SK-N-SH (cell line): ENCODE results near the gene TLX2. TPM values are rescaled to one million over a fixed set of nuclear protein-coding genes. Genes with fewer than 3 reads are reported as not detected.

Source experiments
- CTCF ChIA-PET: fragments of 300-600, 350-600 bp; formaldehyde crosslinking; extraction: SDS; loops from one replicate; lab custom pipeline; 2021; lab: Yijun Ruan, JAX
- POLR2A ChIA-PET: fragments of 350-600 bp; sonication (Branson Sonifier 250); formaldehyde crosslinking; extraction: SDS; loops from one replicate; lab custom pipeline; 2020; ENCODE audit warnings: antibody characterized with exemption, inconsistent platforms; lab: Yijun Ruan, JAX
- DNase-seq: peaks from one replicate; pipeline ENCODE4 v3.0.0; 2012
- H2AFZ ChIP-seq: fragments of 200-600 bp; sonication (generic); 2 replicates; pipeline ENCODE4 v1.8.1; 2016; ENCODE audit warnings: antibody characterized with exemption, mild to moderate bottlenecking, low read depth
- H3F3A ChIP-seq: fragments of 200-600 bp; sonication (generic); replicated peaks from 2 replicates; pipeline ENCODE3; 2016; ENCODE audit warnings: antibody characterized with exemption, mild to moderate bottlenecking; ENCODE audit not compliant: insufficient read depth
- H3K27ac ChIP-seq, 2 experiments: fragments of 200-500 bp in 1 of 2; fragments of 200-600 bp in 1 of 2; sonication (Bioruptor generic) in 1 of 2; sonication (generic), shearing (Covaris generic) in 1 of 2; 2 replicates each; pipeline versions ENCODE4 v1.5.1 to v1.6.1; 2014 to 2016; ENCODE audit warnings: low read depth in 2 of 2, inconsistent platforms in 1 of 2, low read length in 1 of 2, mild to moderate bottlenecking in 1 of 2, mixed read lengths in 1 of 2
- H3K27me3 ChIP-seq: fragments of 200-600 bp; sonication (generic), shearing (Covaris generic); 2 replicates; pipeline ENCODE4 v1.6.1; 2016; ENCODE audit warnings: mixed run types; ENCODE audit not compliant: insufficient read depth
- H3K36me3 ChIP-seq, 2 experiments: fragments of 200-500 bp in 1 of 2; fragments of 200-600 bp in 1 of 2; sonication (Bioruptor generic) in 1 of 2; sonication (generic) in 1 of 2; replicated peaks in 1 of 2; 2 replicates each; pipeline versions ENCODE3 to v1.5.1; 2014 to 2016; ENCODE audit warnings: low read length in 1 of 2, mild to moderate bottlenecking in 1 of 2; ENCODE audit not compliant: insufficient read depth in 2 of 2, control insufficient read depth in 1 of 2
- H3K4me1 ChIP-seq, 2 experiments: fragments of 200-500 bp in 1 of 2; fragments of 200-600 bp in 1 of 2; sonication (Bioruptor generic) in 1 of 2; sonication (generic), shearing (Covaris generic) in 1 of 2; 2 replicates each; pipeline versions ENCODE4 v1.5.1 to v1.6.1; 2014 to 2016; ENCODE audit warnings: low read depth in 1 of 2, low read length in 1 of 2, mixed run types in 1 of 2; ENCODE audit not compliant: insufficient read depth in 2 of 2, control insufficient read depth in 1 of 2
- H3K4me2 ChIP-seq: fragments of 200-600 bp; sonication (generic), shearing (Covaris generic); 2 replicates; pipeline ENCODE4 v1.6.1; 2017; ENCODE audit warnings: mixed run types
- H3K4me3 ChIP-seq, 2 experiments: fragments of 200-500 bp in 1 of 2; fragments of 200-600 bp in 1 of 2; sonication (Bioruptor generic) in 1 of 2; sonication (generic), shearing (Covaris generic) in 1 of 2; 2 replicates each; pipeline versions ENCODE4 v1.5.1 to v1.8.1; 2014 to 2016; ENCODE audit warnings: low read depth in 2 of 2, inconsistent platforms in 1 of 2, low read length in 1 of 2, mild to moderate bottlenecking in 1 of 2, mixed read lengths in 1 of 2, moderate library complexity in 1 of 2
- H3K79me2 ChIP-seq: fragments of 200-600 bp; sonication (generic); 2 replicates; pipeline ENCODE4 v1.8.1; 2017; ENCODE audit warnings: mild to moderate bottlenecking; ENCODE audit not compliant: insufficient read depth
- H3K9ac ChIP-seq: fragments of 200-600 bp; sonication (generic); 2 replicates; pipeline ENCODE4 v1.6.1; 2017; ENCODE audit warnings: mixed run types
- H3K9me2 ChIP-seq: fragments of 200-600 bp; sonication (generic); 2 replicates; pipeline ENCODE4 v1.6.1; 2017; ENCODE audit warnings: mixed run types
- H3K9me3 ChIP-seq: fragments of 200-600 bp; sonication (generic); 2 replicates; pipeline ENCODE4 v1.6.1; 2017; ENCODE audit warnings: mixed run types, mild to moderate bottlenecking, moderate library complexity
- H4K20me1 ChIP-seq: fragments of 200-600 bp; sonication (generic); 2 replicates; pipeline ENCODE4 v1.6.1; 2017; ENCODE audit warnings: mild to moderate bottlenecking, mixed run types; ENCODE audit not compliant: insufficient read depth
- CHD2 ChIP-seq: fragments of 150-350 bp; IDR thresholded peaks from 2 replicates; pipeline ENCODE4 v1.6.1; 2018; ENCODE audit warnings: low read length; ENCODE audit not compliant: partially characterized antibody
- FOSL2 ChIP-seq: IDR thresholded peaks from 2 replicates; pipeline ENCODE4 v1.4.0; 2012; ENCODE audit warnings: low read depth, mild to moderate bottlenecking, moderate library complexity, borderline replicate concordance
- FOXJ3 ChIP-seq: sonication (generic); formaldehyde crosslinking; IDR thresholded peaks from 2 replicates; pipeline ENCODE4 v1.5.1; 2020; ENCODE audit warnings: mild to moderate bottlenecking, missing genetic modification reagents
- FOXM1 ChIP-seq: IDR thresholded peaks from 2 replicates; pipeline ENCODE4 v1.4.0; 2012; ENCODE audit warnings: low read depth, mild to moderate bottlenecking
- GABPA ChIP-seq: IDR thresholded peaks from 2 replicates; pipeline ENCODE4 v1.4.0; 2012; ENCODE audit warnings: low read depth, mild to moderate bottlenecking
- MEF2A ChIP-seq: IDR thresholded peaks from 2 replicates; pipeline ENCODE4 v1.4.0; 2012; ENCODE audit warnings: low read depth, borderline replicate concordance
- NFIC ChIP-seq: IDR thresholded peaks from 2 replicates; pipeline ENCODE4 v1.4.0; 2012; ENCODE audit warnings: borderline replicate concordance
- POLR2AphosphoS5 ChIP-seq: IDR thresholded peaks from 2 replicates; pipeline ENCODE4 v1.6.1; 2012; ENCODE audit warnings: low read depth, low read length
- RAD21 ChIP-seq: IDR thresholded peaks from 2 replicates; pipeline ENCODE4 v1.6.1; 2012; ENCODE audit warnings: mild to moderate bottlenecking, low read length
- TAF1 ChIP-seq: IDR thresholded peaks from 2 replicates; pipeline ENCODE4 v1.6.1; 2012; ENCODE audit warnings: low read depth, mild to moderate bottlenecking, low read length, moderate library complexity, borderline replicate concordance
- TEAD4 ChIP-seq: IDR thresholded peaks from 2 replicates; pipeline ENCODE4 v1.4.0; 2012; ENCODE audit warnings: mild to moderate bottlenecking, borderline replicate concordance; ENCODE audit not compliant: insufficient read depth
- YY1 ChIP-seq: IDR thresholded peaks from 2 replicates; pipeline ENCODE4 v1.4.0; 2012; ENCODE audit warnings: low read depth, mild to moderate bottlenecking
- WGBS: methylation state at CpG from one replicate; pipeline ENCODE4 v1.1.6; 2017; ENCODE audit warnings: low lambda C conversion rate; 5-methylcytosine and 5-hydroxymethylcytosine counted together
- polyA plus RNA-seq, 3 experiments: library from polyadenylated mRNA; depleted of rRNA; stranded (reverse); fragments of >200 nt; gene quantifications; 2 replicates each; pipeline ENCODE4 v1.2.3, GENCODE V29; 2012
- TF ChIP-seq, protein P1 (sequence below): fragments of 150-350 bp; IDR thresholded peaks from 2 replicates; pipeline ENCODE4 v1.6.1; 2017; ENCODE audit warnings: antibody characterized with exemption, low read length, low read depth, borderline replicate concordance
- TF ChIP-seq, protein P2 (sequence below): fragments of 150-350 bp; IDR thresholded peaks from 2 replicates; pipeline ENCODE4 v1.6.1; 2016; ENCODE audit warnings: mild to moderate bottlenecking, low read depth, low read length
- TF ChIP-seq, protein P3 (sequence below): IDR thresholded peaks from 2 replicates; pipeline ENCODE4 v1.6.1; 2012; ENCODE audit warnings: mild to moderate bottlenecking, low read depth, low read length, moderate library complexity
- TF ChIP-seq, protein P4 (sequence below): IDR thresholded peaks from 2 replicates; pipeline ENCODE4 v1.4.0; 2012; ENCODE audit warnings: low read depth

Gene TLX2
- polyA plus RNA-seq, 1 of the 3 experiments (the other 2 are of a cell fraction): 24.5 TPM

DNA sequence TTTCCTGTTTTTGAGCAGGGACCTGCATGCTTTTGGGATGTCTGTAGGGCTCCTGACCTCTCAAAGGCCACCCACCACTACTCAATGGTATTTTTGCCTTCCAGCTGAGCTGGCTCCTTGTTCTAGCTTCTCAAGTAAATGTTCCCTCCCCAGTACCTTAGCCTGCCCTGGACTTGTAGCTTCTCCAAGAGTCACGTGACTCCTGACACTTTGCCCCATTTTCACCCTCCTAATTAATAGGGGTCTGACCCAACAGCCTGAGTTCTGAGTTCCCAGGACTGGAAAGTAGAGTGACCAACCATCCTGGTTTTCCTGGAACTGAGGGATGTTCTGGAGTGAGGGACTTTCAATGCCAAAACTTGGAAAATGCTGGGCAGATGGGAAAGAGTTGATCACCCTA lies 18.8 kb upstream of the TLX2 start (continued):
- TF ChIP-seq, protein P1, sequence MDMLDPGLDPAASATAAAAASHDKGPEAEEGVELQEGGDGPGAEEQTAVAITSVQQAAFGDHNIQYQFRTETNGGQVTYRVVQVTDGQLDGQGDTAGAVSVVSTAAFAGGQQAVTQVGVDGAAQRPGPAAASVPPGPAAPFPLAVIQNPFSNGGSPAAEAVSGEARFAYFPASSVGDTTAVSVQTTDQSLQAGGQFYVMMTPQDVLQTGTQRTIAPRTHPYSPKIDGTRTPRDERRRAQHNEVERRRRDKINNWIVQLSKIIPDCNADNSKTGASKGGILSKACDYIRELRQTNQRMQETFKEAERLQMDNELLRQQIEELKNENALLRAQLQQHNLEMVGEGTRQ: no peak
- TF ChIP-seq TAF1 (no peak), RAD21 (no peak), MEF2A (no peak), POLR2AphosphoS5 (no peak), CHD2 (no peak), YY1 (no peak)
- TF ChIP-seq, protein P2, sequence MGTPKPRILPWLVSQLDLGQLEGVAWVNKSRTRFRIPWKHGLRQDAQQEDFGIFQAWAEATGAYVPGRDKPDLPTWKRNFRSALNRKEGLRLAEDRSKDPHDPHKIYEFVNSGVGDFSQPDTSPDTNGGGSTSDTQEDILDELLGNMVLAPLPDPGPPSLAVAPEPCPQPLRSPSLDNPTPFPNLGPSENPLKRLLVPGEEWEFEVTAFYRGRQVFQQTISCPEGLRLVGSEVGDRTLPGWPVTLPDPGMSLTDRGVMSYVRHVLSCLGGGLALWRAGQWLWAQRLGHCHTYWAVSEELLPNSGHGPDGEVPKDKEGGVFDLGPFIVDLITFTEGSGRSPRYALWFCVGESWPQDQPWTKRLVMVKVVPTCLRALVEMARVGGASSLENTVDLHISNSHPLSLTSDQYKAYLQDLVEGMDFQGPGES: no peak

DNA sequence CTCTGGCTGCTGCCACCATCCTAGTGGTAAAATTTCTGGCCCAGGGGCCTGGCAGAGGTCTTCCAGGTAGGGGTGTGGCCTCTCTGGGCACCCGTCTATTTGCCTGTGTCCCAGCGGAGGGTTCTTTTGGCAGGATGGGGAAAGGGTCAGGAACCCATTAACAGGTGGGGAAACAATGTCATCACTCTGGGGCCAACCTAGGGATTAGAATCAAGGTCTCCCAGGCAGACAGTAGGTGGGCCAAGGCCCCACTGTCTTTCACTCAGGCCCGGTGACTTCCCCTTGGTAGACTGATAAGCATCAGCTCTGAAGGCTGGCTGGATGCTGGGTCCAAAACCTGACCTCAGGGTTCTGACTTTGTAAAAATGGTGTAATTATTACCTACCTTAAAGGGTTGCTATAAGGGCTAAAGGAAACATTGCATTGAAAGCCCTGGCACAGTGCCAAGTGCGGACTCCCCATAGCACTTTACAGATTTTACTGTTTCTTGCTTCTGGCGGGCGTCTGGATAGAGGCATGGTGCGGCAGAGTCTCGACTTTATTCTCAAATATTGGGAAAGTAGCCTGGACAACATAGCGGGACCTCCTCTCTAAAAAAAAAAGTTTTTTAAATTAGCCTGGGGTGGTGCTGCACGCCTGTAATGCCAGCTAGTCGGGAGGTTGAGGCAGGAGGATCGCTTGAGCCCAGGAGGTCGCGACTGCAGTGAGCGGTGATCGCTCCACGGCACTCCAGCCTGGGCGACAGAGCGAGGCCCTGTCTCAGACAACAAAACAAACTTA lies 17.1 kb upstream of the TLX2 start:
- H3F3A ChIP-seq: peaks cover 3% of the 10 kb centered on the region
- peaks cover 0 to 23% of the 10 kb centered on the region in 2 experiments for H3K36me3 ChIP-seq
- no peak overlapping the region for H3K27ac ChIP-seq
- no peak overlapping the region for H3K4me2 ChIP-seq
- H3K4me3 ChIP-seq: no peak overlapping the region
- H4K20me1 ChIP-seq: no peaks in the 10 kb centered on the region
- no peak for DNase-seq
- H3K4me1 ChIP-seq: peaks cover 0 to 22% of the 10 kb centered on the region in 2 experiments; a peak in 1 of 4 replicates
- POLR2A ChIA-PET: interaction anchor here (0.6 kb wide), 1 partner anchor 14 kb away, joined by 3 read pairs; the partner anchor contains the start of genes CCDC142 and TTC31
- TF ChIP-seq NFIC (peak; percentile 68), TAF1 (no peak)
- H3K27me3 ChIP-seq: no peaks in the 10 kb centered on the region
- H3K79me2 ChIP-seq: no peaks in the 10 kb centered on the region
- H2AFZ ChIP-seq: no peak overlapping the region
- H3K9me2 ChIP-seq: no peaks in the 10 kb centered on the region
- CTCF ChIA-PET: interaction anchor here (2.8 to 4.6 kb wide), 2 partner anchors 10 to 15 kb away, joined by 12 to 32 read pairs; partner anchors contain the start of genes CCDC142, PCGF1 and TTC31
- 87% methylated on average over 17 of the region's 19 CpGs for WGBS
- no peaks in the 10 kb centered on the region for H3K9me3 ChIP-seq
- no peak overlapping the region for H3K9ac ChIP-seq

DNA sequence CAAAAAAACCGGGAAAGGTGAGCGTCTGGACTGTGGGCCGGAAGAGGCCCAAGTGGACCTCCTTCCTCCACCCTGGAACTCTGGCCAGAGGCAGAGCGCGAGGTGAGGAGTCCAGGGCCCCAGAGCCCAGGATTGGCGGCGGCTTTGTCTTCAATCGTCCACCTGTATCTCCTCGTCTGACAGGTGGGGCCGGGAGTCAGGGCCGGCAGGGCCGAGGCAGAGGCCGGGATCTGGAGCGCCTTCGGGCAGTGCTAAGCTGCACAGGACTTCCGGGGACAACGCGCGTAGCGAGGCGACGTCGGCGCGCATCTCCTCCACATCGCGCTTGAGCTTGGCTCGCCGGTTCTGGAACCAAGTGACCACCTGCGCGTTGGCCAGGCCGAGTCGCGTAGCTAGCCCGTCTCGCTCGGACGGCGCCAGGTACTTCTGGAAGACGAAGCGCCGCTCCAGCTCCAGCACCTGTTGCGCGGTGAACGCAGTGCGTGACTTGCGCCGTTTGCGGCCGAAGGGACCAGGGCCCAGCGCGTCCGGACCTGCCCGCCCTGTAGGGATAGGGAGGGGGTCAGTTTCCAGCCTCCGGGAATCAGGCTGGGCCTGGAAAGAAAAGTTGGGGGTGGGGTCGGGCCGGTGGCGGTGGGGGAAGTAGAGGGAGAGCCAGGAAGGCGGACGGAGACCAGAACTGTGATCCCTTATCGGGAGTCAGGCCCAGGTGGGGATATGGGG lies 16.3 kb upstream of the TLX2 start:
- TF ChIP-seq GABPA (no peak), TEAD4 (no peak), FOSL2 (no peak), POLR2AphosphoS5 (0 out of 2 replicates have a peak, but pooled peaks have one; percentile 18), FOXM1 (no peak), FOXJ3 (CRISPR knock-in tag) (no peak)
- TF ChIP-seq, protein P3, sequence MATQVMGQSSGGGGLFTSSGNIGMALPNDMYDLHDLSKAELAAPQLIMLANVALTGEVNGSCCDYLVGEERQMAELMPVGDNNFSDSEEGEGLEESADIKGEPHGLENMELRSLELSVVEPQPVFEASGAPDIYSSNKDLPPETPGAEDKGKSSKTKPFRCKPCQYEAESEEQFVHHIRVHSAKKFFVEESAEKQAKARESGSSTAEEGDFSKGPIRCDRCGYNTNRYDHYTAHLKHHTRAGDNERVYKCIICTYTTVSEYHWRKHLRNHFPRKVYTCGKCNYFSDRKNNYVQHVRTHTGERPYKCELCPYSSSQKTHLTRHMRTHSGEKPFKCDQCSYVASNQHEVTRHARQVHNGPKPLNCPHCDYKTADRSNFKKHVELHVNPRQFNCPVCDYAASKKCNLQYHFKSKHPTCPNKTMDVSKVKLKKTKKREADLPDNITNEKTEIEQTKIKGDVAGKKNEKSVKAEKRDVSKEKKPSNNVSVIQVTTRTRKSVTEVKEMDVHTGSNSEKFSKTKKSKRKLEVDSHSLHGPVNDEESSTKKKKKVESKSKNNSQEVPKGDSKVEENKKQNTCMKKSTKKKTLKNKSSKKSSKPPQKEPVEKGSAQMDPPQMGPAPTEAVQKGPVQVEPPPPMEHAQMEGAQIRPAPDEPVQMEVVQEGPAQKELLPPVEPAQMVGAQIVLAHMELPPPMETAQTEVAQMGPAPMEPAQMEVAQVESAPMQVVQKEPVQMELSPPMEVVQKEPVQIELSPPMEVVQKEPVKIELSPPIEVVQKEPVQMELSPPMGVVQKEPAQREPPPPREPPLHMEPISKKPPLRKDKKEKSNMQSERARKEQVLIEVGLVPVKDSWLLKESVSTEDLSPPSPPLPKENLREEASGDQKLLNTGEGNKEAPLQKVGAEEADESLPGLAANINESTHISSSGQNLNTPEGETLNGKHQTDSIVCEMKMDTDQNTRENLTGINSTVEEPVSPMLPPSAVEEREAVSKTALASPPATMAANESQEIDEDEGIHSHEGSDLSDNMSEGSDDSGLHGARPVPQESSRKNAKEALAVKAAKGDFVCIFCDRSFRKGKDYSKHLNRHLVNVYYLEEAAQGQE: no peak
- TF ChIP-seq, protein P4, sequence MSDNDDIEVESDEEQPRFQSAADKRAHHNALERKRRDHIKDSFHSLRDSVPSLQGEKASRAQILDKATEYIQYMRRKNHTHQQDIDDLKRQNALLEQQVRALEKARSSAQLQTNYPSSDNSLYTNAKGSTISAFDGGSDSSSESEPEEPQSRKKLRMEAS: no peak
- H3K36me3 ChIP-seq: peaks cover 0 to 15% of the 10 kb centered on the region in 2 experiments
- no peaks in the 10 kb centered on the region for H3K9me2 ChIP-seq
- WGBS: 71% methylated on average over 53 of the region's 61 CpGs
- no peaks in the 10 kb centered on the region for H4K20me1 ChIP-seq
- H3K4me3 ChIP-seq: no peak overlapping the region
- H3F3A ChIP-seq: peaks cover 3% of the 10 kb centered on the region
- H3K27me3 ChIP-seq: no peaks in the 10 kb centered on the region
- ChIA-PET CTCF (interaction anchor here (2.8 to 4.6 kb wide), 3 partner anchors 9 to 89 kb away, joined by 12 to 32 read pairs (median 19); partner anchors contain the start of genes CCDC142, PCGF1 and TTC31), POLR2A (no interaction called here)
- peak; percentile 35 for DNase-seq
- no peak overlapping the region for H3K9ac ChIP-seq
- no peak overlapping the region for H3K27ac ChIP-seq
- H3K4me1 ChIP-seq: peaks cover 0 to 22% of the 10 kb centered on the region in 2 experiments; a peak in 1 of 4 replicates
- no peak overlapping the region for H2AFZ ChIP-seq
- H3K4me2 ChIP-seq: no peak overlapping the region
- no peaks in the 10 kb centered on the region for H3K9me3 ChIP-seq
- H3K79me2 ChIP-seq: no peaks in the 10 kb centered on the region
